Hepatocyte (in vitro differentiated cells): ENCODE data around the gene CEBPG.

ENCODE experiments used
- CTCF ChIP-seq: fragments of 200-600 bp; sonication (generic); IDR thresholded peaks from 2 replicates; pipeline ENCODE4 v1.5.1; 2016; ENCODE audit warnings: antibody characterized with exemption, mild to moderate bottlenecking; ENCODE audit not compliant: poor library complexity
- EZH2 ChIP-seq: fragments of 200-600 bp; sonication (generic); IDR thresholded peaks from 2 replicates; pipeline ENCODE4 v1.6.1; 2016; ENCODE audit warnings: antibody characterized with exemption, mild to moderate bottlenecking, borderline replicate concordance

- no peak for TF ChIP-seq CTCF
- no peak for TF ChIP-seq EZH2
Measured at GRCh38 chr19:33339016-33339984, 34.2 kb upstream of the CEBPG start.
